ENCODE results near the gene SETMAR. TPM values are rescaled to one million over a fixed set of nuclear protein-coding genes. Genes with fewer than 3 reads are reported as not detected.

SETMAR gene
- total and polyA plus RNA-seq, 7 donors = 6.3 to 16.5 (median 9.4) TPM

DNA sequence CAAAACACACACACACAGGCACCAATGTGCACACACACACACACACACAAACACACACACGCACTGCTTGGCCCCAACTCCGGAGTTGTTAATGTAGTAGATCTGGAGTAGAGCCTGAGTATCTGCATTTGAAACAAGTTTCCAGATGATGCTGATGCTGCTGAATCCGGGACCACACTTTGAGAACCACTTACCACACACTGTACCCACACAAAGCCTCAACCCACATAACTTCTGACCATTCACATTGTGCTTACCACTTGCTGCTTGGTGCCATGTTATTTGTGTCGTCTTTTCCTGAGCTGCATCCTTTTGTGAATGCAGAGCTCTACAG, 36.9 kb downstream of the SETMAR start:
- Histone ChIP-seq H3K27me3 (ENCODE audit: insufficient read depth in 3 of 3, low read length in 2 of 3) (no peaks in the 10 kb centered on the region), H3K4me3 (no peak overlapping the region), H3K4me1 (no peaks in the 10 kb centered on the region), H3K27ac (no peak overlapping the region), H3K9me3 (no peaks in the 10 kb centered on the region), H3K36me3 (ENCODE audit: insufficient read depth in 1 of 2, low read depth in 1 of 2) (no peaks in the 10 kb centered on the region)
- TF ChIP-seq, protein P1, sequence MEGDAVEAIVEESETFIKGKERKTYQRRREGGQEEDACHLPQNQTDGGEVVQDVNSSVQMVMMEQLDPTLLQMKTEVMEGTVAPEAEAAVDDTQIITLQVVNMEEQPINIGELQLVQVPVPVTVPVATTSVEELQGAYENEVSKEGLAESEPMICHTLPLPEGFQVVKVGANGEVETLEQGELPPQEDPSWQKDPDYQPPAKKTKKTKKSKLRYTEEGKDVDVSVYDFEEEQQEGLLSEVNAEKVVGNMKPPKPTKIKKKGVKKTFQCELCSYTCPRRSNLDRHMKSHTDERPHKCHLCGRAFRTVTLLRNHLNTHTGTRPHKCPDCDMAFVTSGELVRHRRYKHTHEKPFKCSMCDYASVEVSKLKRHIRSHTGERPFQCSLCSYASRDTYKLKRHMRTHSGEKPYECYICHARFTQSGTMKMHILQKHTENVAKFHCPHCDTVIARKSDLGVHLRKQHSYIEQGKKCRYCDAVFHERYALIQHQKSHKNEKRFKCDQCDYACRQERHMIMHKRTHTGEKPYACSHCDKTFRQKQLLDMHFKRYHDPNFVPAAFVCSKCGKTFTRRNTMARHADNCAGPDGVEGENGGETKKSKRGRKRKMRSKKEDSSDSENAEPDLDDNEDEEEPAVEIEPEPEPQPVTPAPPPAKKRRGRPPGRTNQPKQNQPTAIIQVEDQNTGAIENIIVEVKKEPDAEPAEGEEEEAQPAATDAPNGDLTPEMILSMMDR (IDR thresholded peaks at IDR 0.05) = no peak
- WGBS, 3 donors = 88 to 98% (median 96%) methylated on average over 4 of the region's 4 CpGs
- intact Hi-C loops (cut with DNase I) = no loop called here
- ATAC-seq (no peak), DNase-seq (no peak)

DNA sequence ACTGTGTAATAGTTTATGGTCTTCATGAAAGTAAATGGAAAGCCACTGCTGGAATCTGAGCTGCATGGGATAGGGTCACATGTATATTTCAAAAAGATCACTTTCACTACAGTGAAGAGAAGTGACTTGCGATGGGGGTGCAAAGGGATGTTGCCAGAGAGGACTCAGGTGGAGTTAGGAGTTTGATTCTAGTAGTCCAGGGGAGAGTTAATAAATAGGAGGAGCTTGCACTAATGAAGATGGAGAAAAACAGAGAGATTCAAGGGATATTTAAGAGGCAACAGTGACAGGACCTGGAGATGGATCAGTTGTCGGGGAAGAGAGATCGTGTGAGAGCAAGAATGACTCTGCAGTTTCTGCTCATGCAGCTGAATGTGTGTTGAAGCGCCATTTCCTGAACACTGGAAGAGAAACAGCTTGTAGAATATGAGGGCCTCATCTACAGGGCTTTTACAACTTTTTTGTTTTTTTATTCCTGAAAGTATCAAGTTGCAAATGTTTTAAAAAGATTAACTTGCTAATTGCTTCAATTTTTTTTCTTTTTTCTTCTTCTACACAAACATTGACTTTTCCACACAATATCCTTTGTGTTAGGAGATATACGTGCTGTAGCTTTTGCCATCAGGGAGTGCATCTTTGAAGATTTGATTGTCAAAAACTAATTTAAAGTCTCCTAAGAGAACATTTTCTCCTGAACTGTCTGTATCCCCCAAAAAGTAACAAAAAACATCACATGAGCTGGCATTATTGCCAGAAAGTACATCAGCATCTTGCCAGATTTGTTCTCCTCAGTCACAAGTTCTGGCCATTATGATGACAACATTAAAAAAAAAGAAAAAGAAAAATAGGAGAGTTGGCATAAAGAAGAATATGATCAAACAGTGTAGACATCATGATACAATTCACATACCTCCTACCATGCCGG, 37.5 kb downstream of the SETMAR start:
- ATAC-seq (no peak), DNase-seq (no peak)
- H3K9me3 ChIP-seq = no peaks in the 10 kb centered on the region
- intact Hi-C loops (cut with DNase I) = no loop called here
- TF ChIP-seq, protein P1 (IDR thresholded peaks at IDR 0.05) = no peak
- H3K4me1 ChIP-seq = no peaks in the 10 kb centered on the region
- H3K36me3 ChIP-seq (ENCODE audit: insufficient read depth in 1 of 2, low read depth in 1 of 2) = no peaks in the 10 kb centered on the region
- 63 to 78% (median 68%) methylated on average over 6 of the region's 6 CpGs for WGBS, 3 donors
- H3K4me3 ChIP-seq = no peak overlapping the region
- no peaks in the 10 kb centered on the region for H3K27me3 ChIP-seq (ENCODE audit: insufficient read depth in 3 of 3, low read length in 2 of 3)
- H3K27ac ChIP-seq = no peak overlapping the region

DNA sequence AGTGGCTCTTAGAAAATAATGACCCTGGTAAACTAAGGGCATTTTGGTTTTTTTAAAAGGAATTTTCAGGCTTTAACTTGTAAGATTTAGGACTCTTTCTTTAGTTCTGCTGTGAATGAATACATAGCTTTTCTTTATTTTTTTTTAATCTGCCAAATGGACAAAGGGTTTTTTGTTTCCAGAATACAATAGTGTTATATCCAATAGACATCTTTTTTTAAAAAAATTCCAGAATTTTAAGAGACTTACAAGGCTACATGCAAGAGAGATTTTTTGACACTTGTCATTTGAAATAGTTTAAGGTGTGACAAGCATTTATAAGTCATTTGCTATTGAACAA, 38.1 kb downstream of the SETMAR start:
- Histone ChIP-seq H3K4me3 (no peak overlapping the region), H3K36me3 (ENCODE audit: insufficient read depth in 1 of 2, low read depth in 1 of 2) (no peaks in the 10 kb centered on the region), H3K4me1 (no peaks in the 10 kb centered on the region), H3K27ac (no peak overlapping the region), H3K27me3 (ENCODE audit: insufficient read depth in 3 of 3, low read length in 2 of 3) (no peaks in the 10 kb centered on the region), H3K9me3 (no peaks in the 10 kb centered on the region)
- intact Hi-C loops (cut with DNase I) = no loop called here
- DNase-seq (no peak), ATAC-seq (no peak)
- TF ChIP-seq, protein P1 (IDR thresholded peaks at IDR 0.05) = no peak

DNA sequence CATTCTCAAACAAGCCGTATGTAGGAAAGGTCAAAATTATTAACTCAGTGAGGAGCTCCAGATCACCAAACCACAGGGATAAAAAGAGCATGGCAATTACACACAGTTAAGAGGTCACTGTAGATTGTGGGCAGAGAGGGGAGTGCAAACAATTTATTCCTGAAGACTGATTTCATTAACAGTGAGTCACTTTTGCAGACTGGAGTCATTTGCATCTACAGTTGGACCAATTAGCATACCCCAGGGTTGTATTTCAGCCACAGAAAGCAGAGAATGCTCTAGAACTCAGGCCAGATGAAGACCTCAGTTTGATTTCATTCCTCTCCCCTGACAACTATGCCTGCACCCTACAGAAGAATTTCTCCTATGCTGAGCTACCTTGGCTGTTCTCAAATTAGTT, 40.1 kb downstream of the SETMAR start:
- peak in 1 of 4 donors; percentile 63 for ATAC-seq
- H3K4me1 ChIP-seq = no peaks in the 10 kb centered on the region
- no peak overlapping the region for H3K27ac ChIP-seq
- H3K4me3 ChIP-seq = no peak overlapping the region
- DNase-seq = no peak
- WGBS, 3 donors = 91 to 97% (median 93%) methylated on average over 1 of the region's 1 CpG
- H3K27me3 ChIP-seq (ENCODE audit: insufficient read depth in 3 of 3, low read length in 2 of 3) = no peaks in the 10 kb centered on the region
- TF ChIP-seq, protein P1 (IDR thresholded peaks at IDR 0.05) = no peak
- H3K9me3 ChIP-seq = no peaks in the 10 kb centered on the region
- intact Hi-C loops (cut with DNase I) = no loop called here
- no peaks in the 10 kb centered on the region for H3K36me3 ChIP-seq (ENCODE audit: insufficient read depth in 1 of 2, low read depth in 1 of 2)

DNA sequence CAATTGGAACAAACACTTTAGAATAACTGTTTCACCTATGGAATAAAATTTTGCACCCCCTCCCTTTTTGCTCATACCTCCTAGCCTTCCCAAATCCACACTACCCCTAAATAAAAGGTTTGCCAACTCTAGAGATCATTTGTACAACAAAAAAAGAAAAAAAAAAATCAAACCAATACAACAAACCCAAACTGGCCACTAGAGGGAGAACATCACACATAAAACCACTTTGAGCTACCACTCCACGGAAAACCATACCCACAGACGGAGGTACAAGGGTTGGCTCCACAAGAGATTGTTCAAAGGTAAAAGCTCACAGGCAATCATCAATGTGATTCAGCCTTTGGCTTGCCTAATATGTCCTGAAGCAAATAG, 47.6 kb downstream of the SETMAR start:
- Histone ChIP-seq H3K4me1 (no peaks in the 10 kb centered on the region), H3K36me3 (ENCODE audit: insufficient read depth in 1 of 2, low read depth in 1 of 2) (no peaks in the 10 kb centered on the region), H3K4me3 (peak overlapping the region; percentile 42), H3K27me3 (ENCODE audit: insufficient read depth in 3 of 3, low read length in 2 of 3) (no peaks in the 10 kb centered on the region), H3K9me3 (no peaks in the 10 kb centered on the region), H3K27ac (no peak overlapping the region)
- DNase-seq (no peak), ATAC-seq (peak; percentile 72 to 93 (median 78))
- TF ChIP-seq, protein P1 (IDR thresholded peaks at IDR 0.05) = peak; percentile 83
- intact Hi-C loops (cut with DNase I) = loop anchor here (1.0 to 10.0 kb wide), 4 partner anchors 114 to 282 kb away; partner anchors contain the start of genes ITPR1 (in 2 of the 2) and SUMF1 (in 1 of the 2)
- WGBS, 3 donors = 0 to 14% (median 4%) methylated on average over 2 of the region's 2 CpGs
